HepG2 (cell line): Measurements from ENCODE around the gene KIAA1755. TPM values are rescaled to one million over a fixed set of nuclear protein-coding genes. Genes with fewer than 3 reads are reported as not detected.
A peak's percentile ranks its signal among the peaks of the same experiment; 100 is the strongest.

ENCODE experiments used
- ESRRA ChIP-seq: sonication (generic); formaldehyde crosslinking; IDR thresholded peaks from 2 replicates; pipeline ENCODE4 v1.5.1; 2020; ENCODE audit warnings: mild to moderate bottlenecking, low read depth, missing genetic modification reagents
- FOXA1 ChIP-seq, 2 experiments: fragments of 450-650 bp in 1 of 2; sonication (generic) in 1 of 2; formaldehyde crosslinking in 1 of 2; IDR thresholded peaks; 2 replicates each; pipeline versions ENCODE4 v1.4.0 to v1.6.1; 2016 to 2020; ENCODE audit warnings: missing genetic modification reagents in 1 of 2
- FOXO1 ChIP-seq: sonication (generic); formaldehyde crosslinking; IDR thresholded peaks from 2 replicates; pipeline ENCODE4 v1.4.0; 2020; ENCODE audit warnings: missing genetic modification reagents
- HNRNPK ChIP-seq: fragments of 200-400 bp; formaldehyde crosslinking; IDR thresholded peaks from 2 replicates; pipeline ENCODE4 v1.6.1; 2018; ENCODE audit warnings: low read length, low read depth, moderate library complexity, mild to moderate bottlenecking; ENCODE audit not compliant: poor library complexity, severe bottlenecking
- HOXA9 ChIP-seq: sonication (generic); formaldehyde crosslinking; IDR thresholded peaks from 2 replicates; pipeline ENCODE4 v1.8.1; 2022; ENCODE audit warnings: missing genetic modification reagents, mild to moderate bottlenecking, moderate library complexity, borderline replicate concordance
- KLF13 ChIP-seq: sonication (generic); formaldehyde crosslinking; IDR thresholded peaks from 2 replicates; pipeline ENCODE4 v1.4.0; 2020; ENCODE audit warnings: mild to moderate bottlenecking, missing genetic modification reagents
- LCORL ChIP-seq, 2 experiments: fragments of 450-650 bp in 1 of 2; sonication (generic) in 1 of 2; formaldehyde crosslinking in 1 of 2; IDR thresholded peaks; 2 replicates each; pipeline versions ENCODE4 v1.5.0 to v1.6.1; 2017 to 2020; ENCODE audit warnings: antibody characterized with exemption in 1 of 2, missing genetic modification reagents in 1 of 2
- MYC ChIP-seq: sonication (generic); formaldehyde crosslinking; IDR thresholded peaks from 2 replicates; pipeline ENCODE4 v1.9.0; 2021; ENCODE audit warnings: missing genetic modification reagents, borderline replicate concordance
- NCOR1 ChIP-seq: fragments of 200-600 bp; sonication (generic); IDR thresholded peaks from 2 replicates; pipeline ENCODE4 v1.7.0; 2017; ENCODE audit warnings: antibody characterized with exemption, low read length, borderline replicate concordance
- NFAT5 ChIP-seq: sonication (generic); formaldehyde crosslinking; IDR thresholded peaks from 2 replicates; pipeline ENCODE4 v1.4.0; 2020; ENCODE audit warnings: missing genetic modification reagents
- SRF ChIP-seq: IDR thresholded peaks from 2 replicates; pipeline ENCODE4 v1.6.1; 2011; ENCODE audit warnings: mild to moderate bottlenecking, low read depth, low read length, moderate library complexity
- TCF7 ChIP-seq: sonication (generic); IDR thresholded peaks from 2 replicates; pipeline ENCODE4 v1.6.1; 2016; ENCODE audit warnings: antibody characterized with exemption, low read depth
- TFAP4 ChIP-seq: sonication (generic); IDR thresholded peaks from 2 replicates; pipeline ENCODE4 v1.6.1; 2016; ENCODE audit warnings: low read depth, borderline replicate concordance
- ZMAT3 ChIP-seq: sonication (generic); formaldehyde crosslinking; conservative IDR thresholded peaks from 2 replicates; pipeline ENCODE4 v1.7.0; 2021; ENCODE audit warnings: missing genetic modification reagents
- ZNF264 ChIP-seq: sonication (generic); formaldehyde crosslinking; IDR thresholded peaks from 2 replicates; pipeline ENCODE4 v1.4.0; 2020; ENCODE audit warnings: missing genetic modification reagents
- ZNF501 ChIP-seq: sonication (generic); formaldehyde crosslinking; IDR thresholded peaks from 2 replicates; pipeline ENCODE4 v1.5.1; 2020; ENCODE audit warnings: mild to moderate bottlenecking, moderate library complexity, missing genetic modification reagents
- ZNF563 ChIP-seq: sonication (generic); formaldehyde crosslinking; IDR thresholded peaks from 2 replicates; pipeline ENCODE4 v1.8.0; 2022; ENCODE audit warnings: mild to moderate bottlenecking, moderate library complexity, missing genetic modification reagents
- ZNF572 ChIP-seq: sonication (generic); formaldehyde crosslinking; IDR thresholded peaks from 2 replicates; pipeline ENCODE4 v1.5.1; 2020; ENCODE audit warnings: mild to moderate bottlenecking, missing genetic modification reagents
- ZNF790 ChIP-seq: sonication (generic); formaldehyde crosslinking; IDR thresholded peaks from 2 replicates; pipeline ENCODE4 v1.8.0; 2022; ENCODE audit warnings: missing genetic modification reagents, mild to moderate bottlenecking, borderline replicate concordance
- ZXDC ChIP-seq: sonication (generic); formaldehyde crosslinking; IDR thresholded peaks from 2 replicates; pipeline ENCODE4 v1.5.0; 2020; ENCODE audit warnings: mild to moderate bottlenecking, missing genetic modification reagents
- polyA plus RNA-seq, 8 experiments: library from polyadenylated mRNA; depleted of rRNA in 3 of 8; stranded (reverse) in 7 of 8; unstranded in 1 of 8; fragments of >200 nt; fragmentation: Illumina TruSeq in 4 of 8; extraction: Trizol in 4 of 8; gene quantifications; 2 replicates each; pipeline versions ENCODE4 v1.2.1 to v1.2.3, GENCODE V29; 2011 to 2016; ENCODE audit warnings: low read depth in 4 of 8, missing spikeins in 1 of 8, mixed read lengths in 1 of 8; ENCODE audit not compliant: insufficient read depth in 1 of 8
- total RNA-seq, 5 experiments: library from RNA; depleted of rRNA; stranded (reverse); fragments of >200 nt; fragmentation: Illumina TruSeq; extraction: Trizol; gene quantifications; 2 replicates each; pipeline ENCODE4 v1.2.3, GENCODE V29; 2016; ENCODE audit warnings: low read depth in 1 of 5

The KIAA1755 gene
- total and polyA plus RNA-seq, 2 of the 13 experiments (the other 11 are each of a cell fraction or from before 2014, with no cell fraction given) = 0.04 TPM; not detected in 1

GRCh38 chr20:38167851-38168760 lies 92.4 kb downstream of the KIAA1755 start (continued):
- TF ChIP-seq TFAP4 (peak; percentile 95), ESRRA (CRISPR knock-in tag) (0 out of 2 replicates have a peak, but pooled peaks have one; percentile 36), LCORL (IDR thresholded peaks at IDR 0.05) (no peak), LCORL (CRISPR knock-in tag; IDR thresholded peaks at IDR 0.05) (peak; percentile 96), ZNF264 (CRISPR knock-in tag) (0 out of 2 replicates have a peak, but pooled peaks have one; percentile 12), ZNF572 (CRISPR knock-in tag) (no peak), FOXA1 (IDR thresholded peaks at IDR 0.05) (no peak), FOXA1 (CRISPR knock-in tag; IDR thresholded peaks at IDR 0.05) (peak; percentile 57), SRF (no peak), HNRNPK (no peak), HOXA9 (CRISPR knock-in tag) (no peak), FOXO1 (CRISPR knock-in tag) (peak; percentile 24; the same call in 1 of the 2 replicates), KLF13 (no peak), ZNF563 (CRISPR knock-in tag) (no peak), MYC (CRISPR knock-in tag) (peak; percentile 69; the same call in 1 of the 2 replicates), TCF7 (peak; percentile 32; the same call in 1 of the 2 replicates), NFAT5 (CRISPR knock-in tag) (no peak), ZMAT3 (CRISPR knock-in tag) (peak; percentile 56), ZNF501 (CRISPR knock-in tag) (peak; percentile 61), ZNF790 (no peak), NCOR1 (no peak), ZXDC (no peak)
